Hepatic stellate cell (primary cell): ENCODE results near the gene CACNA1D.

ENCODE experiments used
- DNase-seq: peaks from one replicate; pipeline ENCODE4 v3.0.0; 2011; ENCODE audit warnings: low spot score

The CACNA1D gene

DNA sequence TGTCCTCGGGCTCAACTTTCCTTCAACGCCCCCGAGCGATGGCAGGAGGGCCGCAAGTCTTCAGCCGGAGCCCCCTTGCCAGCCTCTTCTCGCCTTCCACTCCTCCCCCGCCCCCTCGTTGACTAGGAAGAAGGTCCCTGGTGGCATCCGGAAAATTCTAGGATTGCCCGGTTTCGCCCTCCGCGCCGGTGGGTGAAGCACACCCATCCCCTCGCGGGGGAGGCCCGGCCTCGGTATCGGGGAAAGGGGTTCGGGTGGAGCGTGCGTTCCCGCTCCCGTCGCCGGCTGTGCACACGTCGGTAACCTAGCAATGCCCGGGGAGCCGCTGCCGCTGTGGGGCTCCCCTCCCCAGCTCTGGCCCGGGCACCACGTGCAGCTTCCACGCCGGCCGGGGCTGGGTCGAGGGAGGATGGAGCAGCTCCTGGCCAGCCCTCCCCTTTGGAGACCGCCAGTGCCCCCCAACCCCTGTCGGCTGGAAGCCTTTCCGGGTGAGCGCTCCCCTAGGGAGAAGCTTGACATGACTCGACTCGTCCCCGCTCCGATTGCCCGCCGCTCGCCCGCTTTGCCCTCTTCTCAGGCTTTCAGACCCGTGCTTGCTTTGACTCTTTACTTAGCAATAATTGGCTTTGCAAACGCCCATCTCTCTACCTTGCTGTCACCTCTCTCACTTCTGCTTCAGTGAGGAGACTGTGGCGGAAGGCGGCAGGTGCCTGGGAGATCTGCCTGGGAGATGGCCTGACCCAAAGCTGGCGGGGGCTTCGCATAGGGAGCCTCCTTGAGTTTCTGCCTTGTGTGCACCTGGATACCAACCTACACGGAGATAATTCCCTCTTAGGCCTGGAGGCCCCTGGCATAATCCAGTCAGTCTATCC lies 1.3 kb downstream of the CACNA1D start:
- no peak for DNase-seq

DNA sequence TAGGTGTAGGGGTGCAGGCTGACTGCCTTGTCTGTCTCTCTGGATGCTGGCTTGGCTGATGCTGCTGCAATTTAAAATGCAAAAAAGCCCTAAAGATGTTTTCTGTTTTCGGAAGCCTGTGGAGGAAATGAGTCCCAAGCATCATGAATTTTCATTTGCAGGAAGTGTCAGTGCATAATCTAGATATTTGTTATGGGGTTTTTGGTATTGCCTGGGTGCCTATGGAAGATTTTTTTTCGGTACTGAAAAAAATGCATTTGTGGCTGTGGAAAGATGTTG lies 1.9 kb downstream of the CACNA1D start:
- DNase-seq: no peak

DNA sequence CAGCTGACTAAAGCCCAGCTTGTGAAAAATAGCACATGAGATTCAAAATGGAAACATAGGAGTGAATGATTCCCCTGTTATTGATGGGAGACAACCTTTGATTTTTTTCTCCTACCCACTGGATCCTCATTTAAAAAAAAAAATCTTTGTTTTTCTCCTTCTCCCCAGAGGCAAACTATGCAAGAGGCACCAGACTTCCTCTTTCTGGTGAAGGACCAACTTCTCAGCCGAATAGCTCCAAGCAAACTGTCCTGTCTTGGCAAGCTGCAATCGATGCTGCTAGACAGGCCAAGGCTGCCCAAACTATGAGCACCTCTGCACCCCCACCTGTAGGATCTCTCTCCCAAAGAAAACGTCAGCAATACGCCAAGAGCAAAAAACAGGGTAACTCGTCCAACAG lies 2.6 kb downstream of the CACNA1D start:
- DNase-seq: no peak

DNA sequence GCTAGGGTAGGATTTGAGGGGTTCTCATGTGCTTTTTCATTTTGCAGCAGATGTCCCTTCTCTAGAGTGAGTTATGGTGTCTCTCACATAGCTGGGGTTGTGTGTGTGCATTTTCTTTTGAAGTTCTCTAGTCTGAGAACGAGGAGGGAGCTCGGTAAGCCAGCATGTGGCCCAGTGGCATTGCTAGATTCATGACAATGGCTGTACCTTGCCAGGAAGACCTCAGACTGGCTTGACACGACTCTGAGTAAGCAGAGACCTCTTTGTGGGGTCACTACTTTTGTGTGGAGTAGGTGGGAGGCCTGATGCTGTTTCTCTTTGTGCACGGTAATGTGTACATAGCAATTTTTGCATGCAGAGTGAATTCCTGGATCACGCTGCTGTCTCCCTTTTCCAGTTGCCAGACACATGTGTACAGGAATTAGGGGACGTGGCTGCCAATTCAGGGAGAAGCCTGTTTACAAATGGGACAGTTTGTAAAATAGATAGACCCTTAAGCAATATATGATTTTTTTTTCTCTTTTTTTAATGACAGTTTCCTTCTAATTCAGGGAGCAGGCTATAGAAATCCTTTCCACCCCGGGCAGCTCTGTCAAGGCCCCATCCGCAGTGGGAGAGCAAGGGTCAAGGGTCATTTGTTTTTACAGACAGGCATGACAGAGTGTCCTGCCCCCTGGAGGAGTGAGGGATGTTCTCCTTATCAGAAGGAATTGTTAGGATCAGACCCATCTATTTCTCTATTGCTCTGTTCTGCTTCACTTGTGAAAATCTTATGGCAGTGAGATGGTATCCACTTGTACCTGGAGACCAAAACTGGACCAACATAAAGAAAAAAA lies 4.6 kb downstream of the CACNA1D start:
- DNase-seq: no peak

DNA sequence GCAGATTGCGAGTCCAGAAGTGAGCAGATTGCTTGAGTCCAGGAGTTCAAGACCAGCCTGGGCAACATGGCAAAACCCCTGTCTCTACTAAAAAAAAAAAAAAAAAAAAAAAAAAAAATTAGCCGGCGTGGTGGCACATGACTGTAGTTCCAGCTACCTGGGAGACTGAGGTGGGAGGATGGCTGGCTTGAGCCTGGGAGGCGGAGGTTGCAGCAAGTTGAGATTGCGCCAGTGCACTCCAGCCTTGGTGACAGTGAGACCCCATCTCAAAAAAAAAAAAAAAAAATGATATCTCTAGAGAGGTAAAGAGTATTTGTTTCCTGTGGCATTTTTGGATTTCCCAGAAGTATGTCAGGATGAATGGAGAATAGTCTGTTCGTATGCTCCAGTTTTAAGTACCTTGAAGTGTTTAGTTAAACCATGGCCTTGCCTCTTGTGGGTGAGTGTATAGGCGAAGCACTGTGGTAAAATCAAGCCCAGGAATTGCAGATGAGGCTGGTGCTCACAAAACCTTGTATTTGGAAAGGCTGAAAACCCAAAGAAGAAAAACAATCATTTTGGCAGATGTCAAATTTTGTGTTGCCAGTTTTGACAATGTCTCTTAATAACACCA lies 5.9 kb downstream of the CACNA1D start:
- no peak for DNase-seq

DNA sequence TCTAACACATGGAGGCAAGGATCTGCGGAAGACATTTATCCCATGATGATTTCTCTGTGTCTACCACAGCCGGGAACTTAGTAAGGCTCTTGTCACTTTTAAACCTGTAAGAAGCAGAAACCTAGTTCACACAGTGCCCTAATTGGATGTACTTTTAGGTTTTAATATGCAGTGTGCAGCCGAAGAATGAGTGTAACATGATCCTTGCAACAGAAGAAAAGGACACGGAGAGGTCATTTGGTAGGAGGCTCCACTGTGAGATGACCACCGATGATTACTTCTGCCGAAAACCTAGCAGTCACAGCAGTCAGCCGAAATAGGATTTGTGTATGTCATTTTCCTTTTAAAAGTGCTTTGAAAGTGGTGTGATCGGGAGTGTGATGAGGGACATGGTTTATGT lies 6.8 kb downstream of the CACNA1D start:
- DNase-seq: no peak

DNA sequence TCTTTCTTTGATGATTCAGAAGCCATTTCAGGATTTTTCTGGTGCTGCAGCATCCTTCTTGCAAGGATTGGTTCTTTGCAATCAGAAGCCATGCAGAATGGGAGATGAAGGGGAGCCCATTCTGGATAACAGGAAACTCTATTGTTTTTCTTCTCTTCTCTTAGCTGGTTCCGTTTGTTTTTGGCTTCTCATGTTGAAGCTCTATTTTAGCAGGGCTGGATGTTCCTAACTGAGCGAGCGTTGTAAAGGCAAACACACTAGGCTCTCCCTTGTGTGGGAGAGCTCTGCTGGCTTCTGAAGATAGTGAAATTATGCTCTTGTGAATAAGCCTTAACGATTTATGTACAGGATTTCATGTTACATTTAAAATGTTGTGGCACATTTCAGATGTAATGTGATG lies 8.3 kb downstream of the CACNA1D start:
- DNase-seq: no peak

DNA sequence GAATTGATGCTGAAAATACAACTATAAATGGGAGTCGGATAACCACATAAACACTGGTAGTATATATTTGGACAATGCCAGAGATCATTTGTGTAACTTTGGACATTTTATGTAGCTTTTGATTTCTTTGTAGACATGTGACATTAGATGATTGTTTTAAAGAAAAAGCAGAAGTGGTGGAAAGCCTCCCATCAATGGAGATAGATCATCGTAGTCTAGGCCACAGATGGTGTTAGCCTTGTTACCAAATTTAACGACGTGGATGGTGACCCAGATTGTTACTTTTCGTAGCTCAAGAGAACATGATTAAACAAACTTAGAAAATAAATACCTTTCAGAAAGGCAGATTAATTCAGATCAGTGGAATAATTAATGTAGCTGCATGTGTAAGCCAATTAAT lies 8.8 kb downstream of the CACNA1D start:
- no peak for DNase-seq

DNA sequence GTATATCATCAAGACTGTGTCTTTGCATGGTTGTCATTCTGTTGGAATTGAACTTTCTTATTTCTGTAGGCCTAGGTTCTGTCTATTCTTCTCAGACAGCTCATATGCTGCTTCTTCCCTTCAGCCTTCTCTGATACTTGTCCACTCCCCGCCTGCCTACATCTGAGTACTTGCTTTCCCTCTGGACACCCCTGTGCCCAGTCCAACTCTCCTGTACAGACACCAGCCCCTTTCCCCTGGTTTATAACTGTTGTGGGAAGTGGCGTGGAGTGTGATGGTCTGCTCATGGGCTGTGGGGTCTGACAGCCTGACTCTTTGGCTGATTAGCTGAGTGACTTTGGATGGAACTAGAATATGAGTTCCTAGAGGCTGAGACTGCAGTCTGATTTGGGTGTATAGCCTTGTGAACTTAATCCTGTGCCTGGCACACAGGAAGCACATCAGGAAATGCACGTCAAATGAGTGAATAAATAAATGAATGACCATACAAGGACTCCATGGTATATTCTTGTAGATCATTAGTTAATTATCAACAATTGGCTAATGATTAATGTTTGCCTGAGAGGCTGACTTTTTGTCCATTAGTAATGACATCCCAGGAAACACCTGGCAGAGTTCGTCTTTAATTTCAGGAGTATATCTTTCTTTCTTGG lies 11.8 kb downstream of the CACNA1D start:
- no peak for DNase-seq

DNA sequence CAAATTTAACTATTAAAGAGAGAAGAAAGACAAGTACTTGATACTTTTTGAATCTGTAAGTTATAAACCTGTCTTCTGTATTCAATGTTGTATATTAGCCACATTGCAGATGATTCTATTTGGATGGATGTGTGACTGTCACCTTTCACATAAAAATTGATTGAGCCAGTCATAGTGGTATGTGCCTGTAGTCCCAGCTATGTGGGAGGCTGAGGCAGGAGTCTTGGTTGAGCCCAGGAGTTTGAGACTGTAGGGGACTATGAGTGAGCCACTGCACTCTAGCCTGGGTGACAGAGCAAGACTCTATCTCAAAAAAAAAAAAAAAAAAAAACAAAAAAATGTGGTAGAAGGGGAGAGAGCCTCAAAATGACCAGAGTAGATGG lies 12.3 kb downstream of the CACNA1D start:
- DNase-seq: no peak

DNA sequence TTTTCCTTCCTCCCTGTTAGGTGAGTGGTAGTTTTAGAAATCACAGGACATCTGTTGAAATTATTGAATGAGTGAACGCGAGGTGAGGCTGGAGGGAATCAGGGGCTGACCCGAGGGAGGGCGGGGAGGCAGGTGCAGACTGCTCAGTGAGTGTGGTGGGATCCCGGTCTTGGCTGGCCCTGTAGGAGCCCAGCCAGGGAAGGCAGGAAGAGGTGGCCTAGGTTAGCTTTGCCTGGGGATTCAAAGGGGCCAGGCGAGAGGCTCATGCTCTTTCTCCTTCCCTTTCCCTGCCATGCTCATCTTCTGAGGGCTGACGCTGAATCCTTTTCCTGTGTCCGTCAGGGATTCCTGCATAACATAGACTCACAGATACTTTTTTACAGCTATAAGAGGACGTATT lies 15.1 kb downstream of the CACNA1D start:
- no peak for DNase-seq

DNA sequence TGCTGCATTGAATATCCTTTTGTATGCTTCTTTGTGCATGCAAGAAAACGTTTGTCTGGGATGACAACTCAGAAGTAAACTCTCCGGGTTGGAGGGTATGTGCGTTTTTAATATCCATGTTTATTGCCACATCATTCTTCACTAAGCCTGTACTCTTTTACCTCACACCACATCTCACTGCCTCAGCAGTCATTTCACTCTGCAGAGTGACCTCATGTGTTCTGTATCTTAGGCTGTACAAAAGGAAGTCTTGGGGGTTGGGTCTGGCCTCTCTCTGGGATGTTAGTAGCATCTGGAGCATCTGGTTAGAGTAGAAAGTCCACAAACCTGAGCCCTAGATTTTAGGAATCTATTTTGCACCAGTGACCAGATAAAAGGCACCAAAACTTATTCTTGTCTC lies 16.1 kb downstream of the CACNA1D start:
- DNase-seq: no peak

DNA sequence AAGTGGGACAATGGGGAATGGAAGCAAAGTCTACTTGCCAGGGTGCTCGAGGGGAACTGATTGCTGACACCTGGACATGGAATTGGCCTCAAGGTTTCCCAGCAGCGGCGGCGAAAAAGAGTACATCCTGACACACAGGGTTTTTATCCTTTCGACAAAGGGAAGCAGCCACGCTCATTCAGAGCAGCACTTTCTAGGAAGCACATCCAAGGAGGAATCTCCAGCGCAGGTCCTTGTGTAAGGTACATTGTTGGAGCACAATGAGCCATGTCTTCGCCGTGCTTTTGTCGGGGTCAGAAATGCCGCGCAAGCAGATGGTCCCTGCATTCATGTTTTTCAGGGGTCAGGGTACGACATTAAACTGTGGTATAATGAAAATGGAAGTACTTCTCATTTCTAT lies 16.8 kb downstream of the CACNA1D start:
- no peak for DNase-seq

DNA sequence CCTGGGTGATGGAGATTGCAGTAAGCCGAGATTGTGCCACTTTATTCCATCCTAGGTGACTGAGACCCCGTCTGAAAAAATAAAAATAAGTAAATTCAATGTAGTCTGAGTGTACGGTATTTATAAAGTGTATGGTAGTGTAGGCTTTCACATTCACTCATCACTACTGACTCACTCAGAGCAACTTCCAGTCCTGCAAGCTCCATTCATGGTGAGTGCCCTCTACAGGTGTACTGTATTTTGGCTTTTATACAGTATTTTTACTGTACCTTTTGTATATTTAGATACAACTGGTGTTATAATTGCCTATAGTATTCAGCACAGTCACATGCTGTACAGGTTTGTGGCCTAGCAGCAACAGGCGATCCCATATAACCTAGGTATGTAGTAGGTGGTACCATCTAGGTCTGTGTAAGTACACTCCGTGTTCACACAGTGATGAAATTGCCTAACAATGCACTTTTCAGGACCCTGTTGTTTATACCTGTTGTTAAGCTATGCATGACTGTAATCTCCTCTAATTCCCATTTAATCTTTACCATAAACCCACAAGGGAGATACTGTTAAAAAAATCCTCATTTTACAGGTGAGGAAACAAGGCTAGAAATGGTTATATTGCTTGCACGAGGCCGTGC lies 19.3 kb downstream of the CACNA1D start:
- DNase-seq: no peak

DNA sequence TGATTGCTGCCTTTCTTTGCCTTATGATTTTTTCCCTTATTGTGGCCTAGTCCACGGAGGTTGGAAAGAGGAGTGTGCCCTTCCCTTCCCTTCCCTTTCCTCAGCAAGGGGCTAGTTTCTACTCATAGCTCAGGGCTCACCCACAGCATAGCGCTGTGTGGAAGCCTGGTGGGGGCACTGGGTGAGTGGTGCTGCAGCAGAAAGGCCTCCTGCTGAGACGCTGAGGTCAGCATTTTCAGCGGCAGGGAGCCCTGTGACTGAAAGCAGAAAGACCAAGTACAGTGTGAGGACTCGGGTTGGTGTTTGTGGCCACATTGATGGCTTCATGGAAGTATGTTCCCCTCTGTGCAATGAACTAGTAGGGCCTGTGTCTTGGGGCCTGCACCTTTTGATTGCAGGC lies 21.9 kb downstream of the CACNA1D start:
- no peak for DNase-seq

DNA sequence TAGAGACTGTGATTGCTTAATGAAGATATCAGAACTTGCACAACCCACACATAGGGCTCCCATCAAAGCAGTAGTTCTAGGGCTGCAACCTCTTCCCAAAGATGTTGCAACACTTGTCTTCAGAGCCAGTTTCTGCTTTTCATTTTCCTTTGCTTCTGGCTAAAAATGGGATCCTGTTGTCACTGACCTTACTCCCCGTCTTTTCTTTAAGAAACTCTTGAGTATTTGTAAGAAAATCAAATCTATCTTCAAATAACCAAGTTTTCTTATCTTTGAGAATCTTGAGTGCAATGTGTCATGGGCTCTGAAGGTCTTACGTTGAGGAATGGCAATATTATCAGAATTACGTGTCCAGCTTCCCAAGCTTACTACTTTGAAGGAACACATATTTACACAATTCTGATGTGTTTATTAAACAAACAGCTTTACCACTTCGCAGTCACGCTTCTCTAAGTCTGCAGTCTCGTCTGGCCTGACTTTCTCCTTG lies 24.1 kb downstream of the CACNA1D start:
- DNase-seq: no peak

DNA sequence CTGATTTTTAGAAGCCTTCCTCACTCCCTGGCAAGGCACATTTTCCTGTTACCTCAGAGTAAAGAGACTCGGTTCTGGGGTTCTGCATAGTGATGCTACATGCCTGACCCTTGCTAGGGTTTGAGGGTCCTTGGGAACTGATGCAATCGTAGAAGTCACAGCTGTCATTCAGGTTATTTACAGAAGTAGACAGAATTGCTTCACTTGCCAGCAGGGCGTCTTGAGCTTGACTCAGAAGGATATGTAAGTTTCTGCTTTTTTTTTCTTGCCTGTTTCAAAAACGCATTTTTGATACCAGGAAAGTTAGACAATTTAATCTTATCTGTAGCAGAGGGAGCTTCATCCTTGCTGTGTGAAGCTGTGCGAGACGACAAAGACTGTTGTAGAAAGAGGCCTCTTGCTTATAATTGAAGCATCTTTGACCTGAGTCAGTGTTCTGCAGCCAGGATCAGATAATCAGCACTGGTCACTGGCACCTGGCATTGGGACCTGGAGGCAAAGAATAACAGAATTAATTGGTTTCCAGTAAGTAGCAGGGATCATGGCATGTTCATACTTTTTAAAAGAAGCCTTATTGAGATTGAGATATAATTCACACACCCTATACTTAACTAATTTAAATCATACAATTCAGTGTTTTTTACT lies 24.8 kb downstream of the CACNA1D start:
- DNase-seq: no peak

DNA sequence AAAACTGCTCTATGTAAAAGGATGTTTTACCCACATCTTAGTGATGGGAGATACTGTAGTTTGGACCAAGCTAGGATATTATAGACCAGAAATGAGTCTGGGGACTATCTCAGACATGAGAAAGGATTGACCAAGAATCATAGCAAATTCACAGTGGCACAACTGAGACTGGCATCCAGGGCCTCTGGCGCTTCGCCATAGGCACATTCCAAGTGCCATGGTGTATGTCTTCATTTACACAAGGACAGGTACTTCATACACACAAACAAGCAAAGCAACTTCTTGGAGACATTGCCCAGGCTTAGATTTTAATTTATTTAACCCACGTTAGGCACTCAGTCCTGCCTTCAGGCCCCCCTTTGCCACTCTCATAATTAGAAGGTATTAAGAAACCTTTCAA lies 28.9 kb downstream of the CACNA1D start:
- DNase-seq: no peak

DNA sequence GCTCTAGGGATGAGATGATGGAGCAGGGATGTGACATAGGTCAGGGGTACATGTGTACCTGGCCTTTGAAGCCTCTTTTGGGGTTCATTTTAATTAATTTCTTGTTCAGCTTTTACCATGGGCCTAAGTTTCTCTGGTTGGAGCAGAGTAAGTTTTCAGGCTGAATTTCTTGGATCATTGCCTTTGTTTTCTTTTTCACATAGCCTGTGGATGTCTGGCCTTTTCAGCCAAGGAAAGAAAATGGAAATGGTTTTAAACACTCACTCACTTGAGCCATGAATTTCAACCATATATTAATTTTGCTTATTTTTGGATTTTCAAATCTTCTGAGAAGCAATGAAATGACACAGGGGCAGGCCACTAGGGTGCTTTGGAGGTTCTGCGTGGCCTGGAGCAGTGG lies 30.2 kb downstream of the CACNA1D start:
- DNase-seq: no peak

DNA sequence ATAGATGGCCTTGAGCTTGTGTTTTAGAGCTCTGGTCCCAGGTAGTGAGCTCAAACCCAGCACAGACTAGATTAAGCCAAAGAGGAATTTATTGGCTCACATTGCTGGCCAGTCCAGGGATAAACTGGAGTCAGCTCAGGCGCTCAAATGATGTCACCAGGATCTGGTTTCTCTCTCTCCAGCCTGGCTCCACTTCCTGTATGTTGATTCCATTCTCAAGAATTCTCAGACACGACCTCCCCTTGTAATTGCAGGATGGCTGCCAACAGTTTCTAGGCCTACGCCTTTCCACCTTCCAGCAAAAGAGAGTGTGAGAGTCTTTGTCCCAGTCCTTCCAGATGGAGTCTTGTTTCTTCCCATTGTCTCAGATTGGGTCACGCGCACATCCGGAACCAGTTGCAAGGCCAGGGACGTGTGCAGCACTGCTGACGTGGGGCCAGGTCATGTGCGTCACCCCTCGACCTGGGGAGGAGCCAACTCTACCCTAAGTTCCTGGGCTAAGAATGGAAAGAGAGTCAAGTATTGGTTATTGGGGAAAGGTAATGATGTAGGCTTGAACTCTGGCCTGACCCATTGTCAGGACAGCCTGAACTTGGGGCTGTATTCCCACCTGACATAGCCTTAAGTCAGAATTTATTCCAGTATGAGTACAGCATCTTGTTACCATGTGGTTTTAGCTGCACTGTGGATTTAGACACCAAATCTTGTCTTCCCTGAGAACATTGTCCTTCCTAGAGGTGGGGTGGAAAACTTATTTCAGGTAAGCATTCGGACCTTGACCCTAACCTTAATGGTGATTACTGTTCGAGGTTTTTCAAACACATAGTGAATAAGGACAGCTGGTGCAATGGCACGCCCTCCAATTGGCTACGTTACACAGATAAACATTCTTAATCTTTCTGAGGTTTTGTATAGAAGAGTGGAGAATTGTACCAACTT lies 31.6 kb downstream of the CACNA1D start:
- DNase-seq: no peak

DNA sequence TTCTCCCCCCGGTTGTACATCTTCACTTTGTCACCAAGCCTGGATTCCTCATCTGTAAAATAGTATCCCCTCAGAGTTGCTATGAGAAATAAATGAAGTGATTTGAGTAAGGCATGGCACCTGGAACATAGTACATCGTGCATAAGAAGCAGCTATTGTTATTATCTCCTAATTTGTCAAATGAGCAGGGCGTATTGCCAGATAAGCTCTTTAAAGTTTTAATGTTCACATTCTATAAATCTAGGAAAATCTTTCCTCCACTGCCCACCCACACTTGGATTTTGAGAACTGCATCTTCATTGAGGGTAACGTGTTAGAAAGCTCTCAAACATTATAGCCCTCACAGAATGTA lies 32.3 kb downstream of the CACNA1D start:
- DNase-seq: no peak
